ENCODE data around the gene MKNK1. TPM values are rescaled to one million over a fixed set of nuclear protein-coding genes. Genes with fewer than 3 reads are reported as not detected.

The MKNK1 gene
- polyA plus RNA-seq, 1 of the 3 experiments (the other 2 are of a cell fraction): 28.2 TPM

DNA sequence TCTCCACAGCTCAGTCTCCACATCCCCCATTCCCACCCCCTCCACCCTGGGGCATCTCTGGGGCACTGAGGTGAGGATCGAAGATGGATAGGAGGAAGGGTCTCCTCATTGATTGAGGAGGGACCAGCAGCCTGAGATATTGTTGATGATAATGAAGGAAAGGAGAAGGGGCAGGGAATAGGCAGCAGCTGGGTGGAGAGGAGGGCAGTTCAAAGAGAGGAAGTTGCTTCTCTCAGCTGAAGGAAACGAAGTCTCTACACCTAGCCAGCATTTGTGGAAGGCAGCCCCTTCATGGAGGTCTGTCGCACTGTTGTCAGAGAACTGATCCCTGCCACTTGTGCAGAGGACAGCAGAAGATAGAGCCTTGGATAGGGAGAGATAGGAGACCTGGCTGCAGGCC lies 58.3 kb downstream of the MKNK1 start:
- TF ChIP-seq, protein P1, sequence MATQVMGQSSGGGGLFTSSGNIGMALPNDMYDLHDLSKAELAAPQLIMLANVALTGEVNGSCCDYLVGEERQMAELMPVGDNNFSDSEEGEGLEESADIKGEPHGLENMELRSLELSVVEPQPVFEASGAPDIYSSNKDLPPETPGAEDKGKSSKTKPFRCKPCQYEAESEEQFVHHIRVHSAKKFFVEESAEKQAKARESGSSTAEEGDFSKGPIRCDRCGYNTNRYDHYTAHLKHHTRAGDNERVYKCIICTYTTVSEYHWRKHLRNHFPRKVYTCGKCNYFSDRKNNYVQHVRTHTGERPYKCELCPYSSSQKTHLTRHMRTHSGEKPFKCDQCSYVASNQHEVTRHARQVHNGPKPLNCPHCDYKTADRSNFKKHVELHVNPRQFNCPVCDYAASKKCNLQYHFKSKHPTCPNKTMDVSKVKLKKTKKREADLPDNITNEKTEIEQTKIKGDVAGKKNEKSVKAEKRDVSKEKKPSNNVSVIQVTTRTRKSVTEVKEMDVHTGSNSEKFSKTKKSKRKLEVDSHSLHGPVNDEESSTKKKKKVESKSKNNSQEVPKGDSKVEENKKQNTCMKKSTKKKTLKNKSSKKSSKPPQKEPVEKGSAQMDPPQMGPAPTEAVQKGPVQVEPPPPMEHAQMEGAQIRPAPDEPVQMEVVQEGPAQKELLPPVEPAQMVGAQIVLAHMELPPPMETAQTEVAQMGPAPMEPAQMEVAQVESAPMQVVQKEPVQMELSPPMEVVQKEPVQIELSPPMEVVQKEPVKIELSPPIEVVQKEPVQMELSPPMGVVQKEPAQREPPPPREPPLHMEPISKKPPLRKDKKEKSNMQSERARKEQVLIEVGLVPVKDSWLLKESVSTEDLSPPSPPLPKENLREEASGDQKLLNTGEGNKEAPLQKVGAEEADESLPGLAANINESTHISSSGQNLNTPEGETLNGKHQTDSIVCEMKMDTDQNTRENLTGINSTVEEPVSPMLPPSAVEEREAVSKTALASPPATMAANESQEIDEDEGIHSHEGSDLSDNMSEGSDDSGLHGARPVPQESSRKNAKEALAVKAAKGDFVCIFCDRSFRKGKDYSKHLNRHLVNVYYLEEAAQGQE (IDR thresholded peaks at IDR 0.05; ENCODE audit: low read depth, low read length): no peak
- TF ChIP-seq, protein P2, sequence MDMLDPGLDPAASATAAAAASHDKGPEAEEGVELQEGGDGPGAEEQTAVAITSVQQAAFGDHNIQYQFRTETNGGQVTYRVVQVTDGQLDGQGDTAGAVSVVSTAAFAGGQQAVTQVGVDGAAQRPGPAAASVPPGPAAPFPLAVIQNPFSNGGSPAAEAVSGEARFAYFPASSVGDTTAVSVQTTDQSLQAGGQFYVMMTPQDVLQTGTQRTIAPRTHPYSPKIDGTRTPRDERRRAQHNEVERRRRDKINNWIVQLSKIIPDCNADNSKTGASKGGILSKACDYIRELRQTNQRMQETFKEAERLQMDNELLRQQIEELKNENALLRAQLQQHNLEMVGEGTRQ (IDR thresholded peaks at IDR 0.05; ENCODE audit: borderline replicate concordance, low read depth, low read length): no peak
- no peak for TF ChIP-seq NFIC (IDR thresholded peaks at IDR 0.05; ENCODE audit: borderline replicate concordance)
- no peak for TF ChIP-seq GABPA (IDR thresholded peaks at IDR 0.05; ENCODE audit: low read depth)
- no peak for TF ChIP-seq RCOR1 (IDR thresholded peaks at IDR 0.05; ENCODE audit: low read length)
- TF ChIP-seq, protein P3, sequence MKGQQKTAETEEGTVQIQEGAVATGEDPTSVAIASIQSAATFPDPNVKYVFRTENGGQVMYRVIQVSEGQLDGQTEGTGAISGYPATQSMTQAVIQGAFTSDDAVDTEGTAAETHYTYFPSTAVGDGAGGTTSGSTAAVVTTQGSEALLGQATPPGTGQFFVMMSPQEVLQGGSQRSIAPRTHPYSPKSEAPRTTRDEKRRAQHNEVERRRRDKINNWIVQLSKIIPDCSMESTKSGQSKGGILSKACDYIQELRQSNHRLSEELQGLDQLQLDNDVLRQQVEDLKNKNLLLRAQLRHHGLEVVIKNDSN (IDR thresholded peaks at IDR 0.05; ENCODE audit: borderline replicate concordance, low read depth): no peak
- TF ChIP-seq, protein P4, sequence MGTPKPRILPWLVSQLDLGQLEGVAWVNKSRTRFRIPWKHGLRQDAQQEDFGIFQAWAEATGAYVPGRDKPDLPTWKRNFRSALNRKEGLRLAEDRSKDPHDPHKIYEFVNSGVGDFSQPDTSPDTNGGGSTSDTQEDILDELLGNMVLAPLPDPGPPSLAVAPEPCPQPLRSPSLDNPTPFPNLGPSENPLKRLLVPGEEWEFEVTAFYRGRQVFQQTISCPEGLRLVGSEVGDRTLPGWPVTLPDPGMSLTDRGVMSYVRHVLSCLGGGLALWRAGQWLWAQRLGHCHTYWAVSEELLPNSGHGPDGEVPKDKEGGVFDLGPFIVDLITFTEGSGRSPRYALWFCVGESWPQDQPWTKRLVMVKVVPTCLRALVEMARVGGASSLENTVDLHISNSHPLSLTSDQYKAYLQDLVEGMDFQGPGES (IDR thresholded peaks at IDR 0.05; ENCODE audit: low read depth, low read length): no peak
- TF ChIP-seq MXI1 (IDR thresholded peaks at IDR 0.05; ENCODE audit: low read depth, low read length): no peak
- Histone ChIP-seq H3K4me1 (ENCODE audit: control insufficient read depth in 1 of 2, insufficient read depth in 2 of 2, low read depth in 1 of 2, low read length in 1 of 2) (peaks cover 0 to 9% of the 10 kb centered on the region in 2 experiments; a peak in 1 of 4 replicates), H3K9ac (no peak overlapping the region), H3K27me3 (ENCODE audit: insufficient read depth) (peaks cover 18% of the 10 kb centered on the region; the same call in 1 of the 2 replicates), H3K27ac (ENCODE audit: low read depth in 2 of 2, low read length in 1 of 2) (no peak overlapping the region), H3K9me2 (no peaks in the 10 kb centered on the region), H3K79me2 (ENCODE audit: insufficient read depth) (no peaks in the 10 kb centered on the region), H3K9me3 (no peaks in the 10 kb centered on the region), H3F3A (replicated peaks; ENCODE audit: insufficient read depth) (no peaks in the 10 kb centered on the region), H3K36me3 (replicated peaks in 1 of 2; ENCODE audit: control insufficient read depth in 1 of 2, insufficient read depth in 2 of 2, low read length in 1 of 2) (no peaks in the 10 kb centered on the region), H3K4me3 (ENCODE audit: low read depth in 2 of 2, low read length in 1 of 2) (no peak overlapping the region), H3K4me2 (no peak overlapping the region), H2AFZ (ENCODE audit: low read depth) (no peak overlapping the region), H4K20me1 (ENCODE audit: insufficient read depth) (no peaks in the 10 kb centered on the region)
- ChIA-PET POLR2A (interaction anchor here (1.3 kb wide), 1 partner anchor 13 kb away, joined by 3 read pairs; no protein-coding TSS in a partner anchor), CTCF (interaction anchor here (1.2 to 7.0 kb wide), 6 partner anchors 12 to 139 kb away, joined by 3 to 53 read pairs (median 8); no protein-coding TSS in a partner anchor)
- no peak for DNase-seq
- WGBS (ENCODE audit: low lambda C conversion rate): 64% methylated on average over 1 of the region's 3 CpGs

Measured in SK-N-SH (cell line).